Middle frontal gyrus (tissue), 1 donor: ENCODE data around the gene MRPS6.

Experiments used
- DNase-seq: peaks from one replicate; pipeline ENCODE4 v3.0.0-alpha.2; 2015; ENCODE audit warnings: low spot score; ENCODE audit errors: extremely low spot score

Gene MRPS6

DNA sequence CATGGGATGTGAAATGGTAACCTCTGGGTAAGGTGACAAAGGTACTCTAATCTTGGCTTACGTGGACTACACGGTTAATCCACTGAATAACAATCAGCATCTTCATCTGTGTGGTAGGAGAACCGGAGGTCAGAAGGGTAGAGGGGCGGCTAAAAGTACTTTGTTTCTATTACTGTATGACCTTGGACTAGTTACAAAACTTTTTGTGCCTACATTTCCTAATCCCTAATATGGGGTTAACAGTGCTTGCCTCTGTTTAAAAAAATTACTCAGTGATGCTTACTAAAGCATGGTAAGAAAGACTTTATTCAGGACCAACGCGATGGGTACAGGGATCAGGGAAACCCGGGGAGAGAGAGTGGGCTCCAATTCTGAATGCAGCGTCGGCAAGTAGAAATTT is 1.7 kb upstream of the MRPS6 start:
- no peak for DNase-seq

DNA sequence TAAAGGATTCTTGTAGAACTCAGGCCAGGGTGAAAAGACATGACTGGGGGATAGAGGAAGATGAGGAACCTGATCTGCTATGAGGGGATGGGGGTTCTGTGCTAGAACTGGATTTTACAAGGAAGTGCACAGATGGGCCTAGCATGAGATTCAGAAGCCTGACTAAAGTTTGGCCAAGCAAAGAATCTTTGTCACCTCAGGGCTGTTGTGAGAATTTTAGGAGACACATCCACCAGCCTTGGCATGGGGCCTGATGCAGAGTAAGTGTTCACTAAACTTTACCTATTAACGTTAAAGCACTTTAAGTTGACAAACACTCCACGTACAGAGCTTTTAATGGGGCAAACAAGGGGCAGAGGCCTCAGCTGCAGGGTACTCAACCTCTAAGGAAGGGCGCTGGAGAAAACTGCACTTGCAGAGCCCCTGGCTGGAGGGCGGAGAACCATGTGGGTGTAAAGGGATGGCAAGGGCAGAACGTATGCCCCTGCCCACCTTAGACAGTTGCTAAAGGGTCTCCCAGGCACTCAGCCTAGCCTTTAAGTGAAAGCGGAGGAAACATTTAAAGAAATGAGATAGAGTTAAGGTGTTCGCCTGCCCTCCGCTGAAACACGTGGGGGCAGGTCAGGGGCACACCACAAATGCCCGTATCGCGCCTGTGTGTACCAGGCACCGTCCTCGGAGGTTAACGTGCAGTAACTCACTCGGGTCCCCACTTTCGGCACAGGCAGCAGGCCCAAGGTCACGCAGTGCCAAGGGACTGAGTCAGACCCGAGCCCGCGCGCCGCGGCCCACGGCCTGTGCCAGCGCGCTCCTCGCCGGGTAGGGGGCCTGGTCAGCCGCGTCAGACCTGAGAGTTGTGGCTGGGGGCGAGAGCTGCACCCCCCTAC is 990 bp upstream of the MRPS6 start:
- no peak for DNase-seq

DNA sequence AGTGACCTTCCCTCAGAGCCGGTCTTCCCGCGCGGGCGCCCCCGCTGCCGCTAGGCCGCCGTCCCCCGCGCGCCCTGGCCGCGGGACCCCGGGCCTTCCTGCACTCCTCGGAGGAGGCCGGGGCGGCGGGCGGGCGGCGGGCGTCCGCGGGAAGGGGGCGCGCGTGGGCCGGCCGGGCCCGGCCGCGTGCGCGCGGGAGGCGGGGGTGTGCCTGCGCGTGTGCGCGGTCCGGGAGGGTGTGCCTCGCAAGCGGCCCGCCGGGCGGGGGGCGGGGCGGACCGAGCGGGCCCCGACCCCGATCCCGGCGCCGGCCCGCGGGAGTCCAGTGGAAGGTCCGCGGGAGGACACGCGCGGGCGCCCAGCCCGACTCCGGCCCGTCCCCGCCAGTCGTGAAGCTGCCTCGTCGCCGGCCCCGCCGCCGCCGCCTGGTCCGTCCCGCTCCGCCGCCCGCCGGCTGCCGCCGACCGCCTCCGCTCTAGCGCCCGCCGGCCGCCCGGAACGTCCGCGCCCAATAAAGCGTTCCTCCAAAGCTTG is 438 bp downstream of the MRPS6 start:
- DNase-seq, result no peak

DNA sequence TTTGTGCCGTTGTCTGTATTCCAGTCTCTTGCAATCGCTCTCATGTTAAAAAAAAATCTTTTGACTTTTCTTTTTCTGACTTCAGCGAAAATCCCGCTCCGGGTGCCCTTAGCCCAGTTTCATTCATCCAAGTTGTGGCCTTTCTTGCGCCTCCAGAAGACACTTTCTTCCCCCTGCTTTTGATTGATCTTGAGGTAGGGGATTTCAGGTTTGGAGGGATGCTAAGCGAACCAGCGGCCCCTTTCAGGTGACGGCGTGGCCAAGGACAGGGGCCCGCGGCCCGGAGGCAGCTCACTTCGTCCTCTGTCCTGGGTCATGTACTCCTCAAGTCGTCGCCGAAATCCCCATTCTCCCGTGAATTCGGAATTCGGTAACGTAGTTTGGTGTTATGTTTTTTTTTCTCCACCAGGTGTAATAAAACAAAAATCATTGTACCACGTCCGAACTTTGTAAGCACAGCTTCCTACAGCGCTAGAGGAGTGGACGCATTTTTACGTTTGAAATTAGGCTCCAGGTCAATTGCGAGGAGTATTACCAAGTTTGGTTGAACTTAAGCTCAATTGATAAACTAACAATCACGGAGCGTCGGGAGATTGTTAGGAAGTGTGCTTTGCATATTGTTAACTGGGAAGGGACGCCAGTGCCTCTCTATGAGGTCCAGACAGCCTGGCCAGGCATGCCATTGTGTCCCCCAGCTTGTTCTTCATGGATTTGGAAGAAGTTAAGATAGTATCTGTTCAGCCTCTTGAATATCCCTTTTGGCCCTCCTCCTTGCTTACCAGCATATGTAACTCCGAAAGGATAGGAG is 1.1 kb downstream of the MRPS6 start:
- no peak for DNase-seq

DNA sequence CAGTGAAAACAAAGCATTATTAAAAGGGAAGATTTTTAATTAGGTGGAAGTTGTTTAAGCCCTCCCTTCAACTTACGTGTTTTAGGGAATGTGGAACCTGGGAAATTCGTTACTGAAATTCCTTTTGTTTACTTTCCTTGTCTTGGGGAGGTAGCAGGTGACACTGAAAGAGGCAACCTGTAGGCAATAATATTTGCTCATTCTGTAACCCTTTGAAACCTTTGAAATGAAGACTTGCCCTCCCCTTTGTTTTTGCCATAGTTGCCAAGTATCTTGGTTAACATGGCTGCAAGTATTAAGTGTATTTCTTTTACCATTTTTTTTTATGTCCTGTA is 1.7 kb downstream of the MRPS6 start:
- DNase-seq, result no peak

DNA sequence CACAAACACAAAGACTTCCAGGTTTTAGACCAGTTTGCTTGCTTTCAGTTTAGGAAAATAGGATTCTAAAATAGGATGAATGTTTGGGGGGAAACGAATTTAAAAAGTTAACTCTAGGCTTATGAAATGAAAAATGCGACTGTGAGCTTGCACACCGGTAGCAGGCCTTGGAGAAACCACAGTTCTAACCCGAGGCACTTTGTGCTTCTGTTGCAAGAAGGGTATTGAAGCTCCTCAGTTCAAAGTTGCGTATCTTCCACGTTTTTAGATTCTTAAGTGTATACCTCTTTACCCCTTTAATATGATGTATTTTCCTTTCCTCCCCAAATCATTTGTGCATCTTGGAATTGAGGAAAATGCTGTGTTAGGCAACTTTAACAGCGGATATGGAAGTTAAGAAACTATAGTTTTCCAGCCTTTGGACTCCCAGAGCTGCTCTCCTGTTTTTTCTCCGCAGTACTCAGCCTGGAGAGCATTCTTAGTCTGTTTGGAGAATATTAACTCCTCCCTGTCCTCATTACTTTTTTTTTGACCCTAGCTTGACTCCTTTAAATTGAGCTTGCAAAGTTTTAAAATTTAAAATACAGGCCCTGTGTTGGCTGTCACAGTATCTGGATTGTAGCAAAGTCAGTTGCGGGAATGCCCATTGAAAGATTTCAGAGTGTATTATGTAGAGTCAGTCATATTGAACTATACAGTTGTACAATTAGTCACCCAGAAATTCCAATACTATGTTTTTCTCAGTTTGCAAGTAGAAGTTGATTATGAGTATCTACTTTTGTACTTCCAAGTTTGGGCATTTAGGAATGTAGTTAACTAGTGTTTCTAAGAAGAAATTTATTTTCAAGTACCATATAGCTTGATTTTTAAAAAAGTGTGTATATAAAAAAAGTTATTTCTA is 2.6 kb downstream of the MRPS6 start:
- no peak for DNase-seq

DNA sequence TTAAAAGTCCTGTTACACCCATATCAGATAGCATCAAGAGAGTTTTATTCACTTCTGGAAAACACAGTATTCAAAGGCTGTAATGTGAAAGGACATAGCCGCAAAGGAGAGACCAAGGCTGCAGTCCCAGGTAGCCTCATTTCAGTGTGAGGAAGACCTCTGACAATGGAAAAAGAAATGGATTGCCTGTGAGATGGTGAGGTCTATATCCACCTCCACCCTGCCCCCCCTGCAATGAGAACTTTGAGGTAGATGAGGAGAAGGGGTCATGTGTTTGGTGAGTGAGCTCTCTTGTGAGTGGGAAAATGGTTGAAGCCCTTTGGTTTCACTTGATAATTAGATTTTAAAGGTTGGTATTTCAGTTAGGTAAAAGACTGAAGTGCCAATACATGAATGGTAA is 3.5 kb downstream of the MRPS6 start:
- DNase-seq, result no peak

DNA sequence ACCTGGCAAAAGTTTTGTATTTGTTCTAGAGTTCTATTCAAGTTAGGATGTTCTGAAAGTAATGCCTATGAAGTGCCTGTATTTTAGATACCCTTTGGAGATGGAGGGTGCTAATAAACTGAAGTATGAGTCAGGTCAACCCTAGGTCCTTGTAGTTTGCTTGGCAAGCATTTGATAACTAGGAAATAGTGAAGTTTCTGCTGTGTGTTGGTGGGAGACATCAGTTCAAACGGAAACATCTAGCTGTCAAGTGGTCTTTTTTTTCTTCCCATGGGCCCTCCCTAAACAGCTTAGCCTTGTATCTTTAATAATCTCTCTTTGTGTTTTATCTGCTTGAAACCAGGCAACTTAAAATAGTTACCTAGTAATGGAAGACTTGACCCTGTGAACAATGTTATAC is 4.5 kb downstream of the MRPS6 start:
- DNase-seq, result no peak

DNA sequence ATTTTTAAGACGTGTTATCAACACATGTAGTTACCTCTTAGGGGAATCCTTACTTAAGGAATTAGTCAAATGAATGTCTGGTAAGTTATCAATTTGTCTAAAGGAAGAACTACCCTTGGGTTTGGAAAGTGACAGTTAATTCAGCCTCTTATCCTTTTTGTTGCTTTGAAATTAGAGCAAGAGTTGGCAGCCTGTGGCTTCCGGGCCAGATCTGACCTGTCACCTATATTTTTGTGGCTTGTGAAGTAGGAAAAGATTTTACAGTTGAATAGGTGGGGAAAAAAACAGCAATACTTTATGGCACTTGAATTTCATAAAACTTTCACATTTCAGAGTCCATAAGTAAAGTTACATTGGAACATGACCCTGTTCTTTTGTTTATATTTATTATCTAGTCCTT is 5.5 kb downstream of the MRPS6 start:
- DNase-seq, result no peak

DNA sequence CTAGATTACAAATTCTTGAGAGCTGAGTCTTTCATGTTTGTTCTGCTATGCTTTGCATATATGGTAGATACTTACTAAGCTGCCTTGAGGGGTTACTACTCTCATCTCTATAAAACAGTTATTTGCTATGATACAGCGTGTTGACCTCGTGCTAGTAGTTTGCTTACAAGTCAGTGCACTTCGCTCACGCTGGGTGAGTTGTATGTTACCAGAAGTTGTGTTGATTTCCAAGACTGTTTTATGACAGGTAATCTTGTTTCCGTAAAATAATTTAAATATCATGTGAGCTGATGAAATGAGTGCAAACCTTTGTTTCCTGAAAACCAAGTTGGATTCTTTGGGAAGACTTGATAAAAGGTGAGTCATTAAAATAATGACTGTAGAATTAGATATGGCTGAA is 7.3 kb downstream of the MRPS6 start:
- no peak for DNase-seq

DNA sequence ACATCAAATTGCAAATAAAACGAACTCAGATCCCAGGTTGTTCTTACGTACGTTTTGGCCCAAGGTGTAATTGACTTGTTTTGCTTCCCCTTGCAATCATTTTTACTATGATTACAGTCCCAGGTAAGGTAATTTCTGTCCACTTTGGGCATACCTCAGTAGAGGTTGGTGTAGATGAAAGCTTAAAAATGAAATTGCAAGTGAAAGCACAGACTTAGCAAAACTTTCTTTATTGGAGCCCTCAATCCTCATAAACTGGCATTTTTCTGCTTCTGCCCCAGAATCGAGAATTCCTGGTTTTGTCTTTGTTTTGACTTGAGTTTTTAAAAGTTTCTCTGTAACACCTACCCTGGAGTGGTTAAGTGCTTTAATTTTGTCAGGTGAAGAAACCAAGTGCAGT is 9.4 kb downstream of the MRPS6 start:
- no peak for DNase-seq

DNA sequence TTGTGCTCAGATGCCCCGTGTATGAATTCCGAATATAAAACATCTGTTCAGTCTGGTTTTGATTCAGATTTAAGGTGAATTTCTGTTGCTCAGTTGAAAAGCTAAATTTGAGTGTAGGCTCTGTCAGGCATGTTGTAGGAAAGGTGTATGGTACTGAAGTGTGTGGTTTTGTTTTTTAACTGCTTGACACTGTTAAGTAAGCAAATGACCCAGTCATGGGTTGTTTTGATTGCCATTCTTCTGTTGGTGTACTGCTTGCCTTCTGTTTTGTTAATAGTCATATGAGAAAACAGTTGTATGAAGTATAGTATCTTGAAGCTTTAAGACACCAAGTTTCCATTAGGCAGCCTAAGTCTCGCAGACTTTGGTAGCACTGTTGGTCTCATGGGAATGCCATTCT is 10.0 kb downstream of the MRPS6 start:
- DNase-seq, result no peak

DNA sequence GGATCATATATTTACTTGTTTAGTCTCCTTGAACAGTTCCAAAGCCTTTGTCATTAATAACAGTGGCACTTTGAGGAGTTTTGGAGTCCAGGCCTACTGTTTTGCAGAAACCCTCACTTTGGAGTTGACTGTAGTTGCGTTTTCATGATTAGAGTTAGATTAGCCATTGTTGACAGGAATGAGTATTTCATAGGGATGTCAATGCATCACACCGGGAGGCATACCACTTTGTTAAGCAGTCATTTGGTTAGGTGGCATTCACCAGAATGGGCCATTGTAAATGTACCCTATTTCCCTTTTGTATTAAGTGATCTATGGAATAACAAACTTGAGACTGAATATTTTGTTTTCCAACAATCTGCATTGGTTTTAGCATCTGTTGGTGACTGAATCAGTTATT is 11.8 kb downstream of the MRPS6 start:
- DNase-seq, result no peak

DNA sequence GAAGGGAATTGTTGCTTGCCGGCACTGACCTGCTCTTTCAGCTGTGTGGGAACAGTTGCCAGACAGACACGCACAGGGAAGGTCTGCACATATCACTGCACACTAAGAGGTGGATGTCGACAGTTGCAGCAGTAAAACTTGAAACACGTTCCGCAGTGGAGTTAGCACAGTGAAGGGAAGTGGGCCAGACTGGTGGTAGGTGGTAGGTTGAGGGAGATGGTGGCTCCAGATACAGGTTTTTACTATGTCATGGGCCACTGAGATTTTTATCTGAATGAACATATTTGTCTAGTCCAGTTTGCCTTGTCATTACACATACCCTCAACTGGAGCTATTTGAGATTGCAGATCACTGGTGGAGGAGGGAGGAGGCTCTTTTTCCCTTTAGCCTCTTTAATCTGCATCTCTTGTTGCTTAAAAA is 13.5 kb downstream of the MRPS6 start:
- DNase-seq, result no peak

DNA sequence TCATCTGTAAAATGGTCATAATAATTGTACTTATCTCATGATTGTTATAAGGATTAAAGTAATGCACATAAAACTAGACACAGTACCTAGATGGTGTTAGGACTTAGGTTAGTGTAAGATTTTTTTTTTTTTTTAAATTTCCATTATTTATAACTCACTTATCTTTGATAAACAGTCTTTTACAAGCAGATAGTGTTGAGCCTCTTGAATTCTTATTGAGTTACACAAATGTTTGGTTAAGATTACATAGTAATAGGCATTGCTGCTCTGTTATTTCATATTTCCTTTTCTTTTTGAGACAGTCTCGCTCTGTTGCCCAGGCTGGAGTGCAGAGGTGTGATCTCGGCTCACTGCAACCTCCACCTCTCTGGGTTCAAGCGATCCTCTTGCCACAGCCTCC is 15.4 kb downstream of the MRPS6 start:
- no peak for DNase-seq

DNA sequence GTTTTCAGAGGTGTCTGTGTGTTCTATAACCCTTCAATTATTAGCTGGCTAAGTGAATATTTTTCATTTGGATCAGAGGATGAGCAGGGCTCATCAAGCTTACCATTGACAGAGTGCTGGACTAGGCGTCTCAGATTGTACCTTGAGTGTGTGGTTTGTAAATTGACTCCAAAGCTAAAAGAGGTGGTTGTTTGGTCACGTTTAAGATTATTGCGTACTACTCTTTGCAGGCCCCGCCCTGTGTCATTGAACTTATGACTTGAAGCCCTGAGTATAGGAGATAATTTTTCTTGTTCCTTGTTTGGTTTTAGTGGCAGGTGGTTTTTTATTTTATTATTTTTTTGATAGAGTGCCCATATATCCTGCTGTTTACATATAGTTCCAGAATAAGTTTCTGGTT is 17.7 kb downstream of the MRPS6 start:
- no peak for DNase-seq

DNA sequence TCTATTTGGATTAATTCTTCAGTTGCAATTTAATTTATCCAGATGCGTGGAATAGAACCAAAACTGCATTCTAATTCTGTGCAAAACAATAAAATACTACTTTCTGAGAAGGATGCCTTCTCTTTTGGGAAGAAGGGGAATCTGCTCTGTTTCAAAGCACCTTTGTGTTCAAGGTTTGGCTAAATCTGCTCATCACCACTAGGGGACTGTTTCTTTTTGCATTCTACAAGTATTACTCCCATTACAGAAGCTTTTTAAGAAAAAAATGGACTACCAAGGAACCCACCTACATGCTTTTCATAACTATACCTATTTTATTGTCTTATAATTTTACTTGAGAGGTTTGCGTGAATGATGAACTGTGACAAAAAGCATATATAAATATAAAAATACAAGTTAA is 18.2 kb downstream of the MRPS6 start:
- no peak for DNase-seq

DNA sequence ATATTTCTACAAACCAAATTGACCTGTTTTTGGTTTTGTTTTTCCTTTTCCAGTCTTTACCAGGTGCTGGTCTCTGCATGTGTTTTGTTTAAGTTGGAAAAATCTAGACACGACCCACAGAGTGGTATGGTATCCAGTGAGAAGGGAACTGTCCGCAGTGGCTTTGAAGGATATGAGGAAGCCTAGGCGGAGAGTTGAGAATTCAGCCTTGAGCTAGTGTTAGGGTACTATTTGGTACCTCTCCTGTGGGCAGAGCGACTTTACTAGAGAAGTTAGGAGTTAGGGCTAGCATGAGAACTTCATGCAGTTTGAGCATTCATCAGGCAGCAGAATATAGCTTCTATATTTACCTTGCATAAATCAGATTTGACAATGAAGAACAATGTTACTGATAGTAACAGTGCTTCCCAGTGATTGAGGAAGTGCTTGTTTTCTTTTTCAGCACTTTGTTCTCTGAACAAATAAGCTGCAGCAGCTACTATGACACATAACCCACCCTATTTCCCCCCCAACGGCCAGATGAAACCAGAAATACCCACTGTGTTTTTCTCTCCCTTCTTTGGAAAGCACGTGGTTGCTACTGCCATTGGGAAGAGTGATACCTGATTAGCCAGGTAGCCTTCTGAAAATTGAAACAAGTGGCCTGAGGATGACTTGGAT is 19.0 kb downstream of the MRPS6 start:
- DNase-seq, result no peak

DNA sequence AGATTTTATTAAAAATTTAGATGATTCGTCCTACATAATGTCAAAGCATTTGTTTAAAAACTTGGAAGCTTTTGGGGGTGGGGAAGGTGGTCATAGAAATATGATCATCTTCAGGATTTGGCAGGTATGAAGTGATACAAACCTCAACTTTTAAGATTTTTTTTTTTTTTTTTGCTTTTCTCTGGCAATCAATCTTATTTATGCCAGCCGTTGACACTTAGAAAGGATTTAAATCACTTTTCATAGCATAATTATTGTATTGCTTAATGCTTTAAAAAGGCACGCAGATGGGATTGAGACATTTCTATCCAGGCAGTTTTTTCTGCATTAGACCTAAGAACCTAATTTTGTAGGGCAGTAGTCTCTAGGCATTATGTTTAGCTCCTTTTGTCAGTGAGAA is 19.7 kb downstream of the MRPS6 start:
- DNase-seq, result no peak

DNA sequence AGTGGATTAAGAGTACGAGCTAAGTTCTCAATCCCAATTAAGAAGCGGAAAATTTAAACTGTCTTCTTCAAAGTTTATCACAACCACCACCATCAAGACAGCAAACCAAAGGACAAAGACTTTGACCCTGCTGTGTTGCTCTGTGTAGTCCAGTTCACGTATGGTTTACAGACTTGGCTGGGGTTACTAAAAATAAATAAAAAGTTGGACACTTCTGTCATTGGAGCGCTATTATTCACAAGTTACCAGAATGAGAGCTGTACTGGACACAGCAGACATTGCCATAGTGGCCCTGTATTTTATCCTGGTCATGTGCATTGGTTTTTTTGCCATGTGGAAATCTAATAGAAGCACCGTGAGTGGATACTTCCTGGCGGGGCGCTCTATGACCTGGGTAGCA is 21.6 kb downstream of the MRPS6 start:
- DNase-seq, result no peak

DNA sequence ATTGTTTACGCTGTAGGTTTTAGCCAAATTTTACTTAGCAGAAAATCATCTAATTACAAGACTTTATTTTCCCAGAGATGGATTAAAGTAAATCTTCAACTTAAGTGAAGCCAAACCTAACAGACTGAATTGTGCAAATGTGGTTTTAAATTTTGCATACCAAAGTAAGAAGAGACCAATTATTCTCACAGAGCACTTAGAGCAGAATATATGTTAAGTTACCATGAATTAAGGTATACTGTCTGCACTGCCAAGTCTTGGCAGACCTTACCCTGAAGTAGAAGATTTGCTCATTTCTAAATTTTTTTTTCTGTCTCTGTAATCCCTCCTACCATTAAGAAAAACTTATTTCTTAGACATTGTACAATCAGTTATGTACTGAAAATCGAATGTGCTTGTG is 24.1 kb downstream of the MRPS6 start:
- DNase-seq, result no peak
